GM21786 (cell line): ENCODE measurements around the gene ANK3.
"Not testable (repeated sequence)": the region's sequence is repeated elsewhere in the genome, so short reads cannot be mapped to it uniquely, and the experiment has no call there.

Experiments
- ATAC-seq: cut with Tn5 transposase; IDR thresholded peaks from one replicate; pipeline ENCODE4 v1.9.1; 2021; ENCODE audit not compliant: unreplicated experiment

ANK3 gene

DNA sequence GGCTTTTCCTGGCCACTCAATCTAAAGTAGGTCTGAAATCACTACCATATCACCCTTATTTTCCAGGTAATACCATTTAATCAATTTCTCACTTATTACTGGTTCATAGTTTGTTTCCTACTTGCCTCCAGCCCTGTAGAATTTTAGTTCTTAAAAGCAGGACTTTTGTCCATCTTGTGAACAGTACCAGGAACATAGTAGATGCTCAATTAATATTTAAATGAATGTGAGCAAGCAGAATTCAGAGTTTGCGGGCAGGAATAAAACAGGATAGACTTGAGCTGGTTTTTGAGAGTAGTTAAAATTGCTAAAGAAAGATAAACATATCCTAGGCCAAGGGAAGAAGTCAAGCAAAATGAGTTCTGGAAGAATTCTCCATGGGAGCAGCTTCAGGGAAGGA, 77.9 kb downstream of the ANK3 start:
- no peak for ATAC-seq

DNA sequence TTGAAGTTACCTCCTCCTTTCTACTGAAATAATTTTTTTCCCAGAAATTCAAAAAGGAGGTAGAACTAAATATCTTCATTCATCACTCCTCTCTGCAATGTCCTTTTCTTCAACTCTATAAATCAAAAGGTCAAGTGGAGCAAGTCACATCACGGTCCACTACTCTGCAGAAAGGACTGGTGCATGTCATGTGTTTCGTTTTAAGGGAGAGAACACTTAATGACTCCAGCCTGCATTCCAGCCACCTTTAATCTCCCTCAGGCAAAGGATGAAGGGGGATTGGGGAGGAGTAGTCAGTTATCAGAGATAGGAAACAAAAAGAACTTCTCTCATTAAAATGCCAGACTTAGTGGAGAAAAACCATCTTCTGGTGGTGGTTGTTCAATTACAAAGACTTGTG, 78.9 kb downstream of the ANK3 start:
- no peak for ATAC-seq

DNA sequence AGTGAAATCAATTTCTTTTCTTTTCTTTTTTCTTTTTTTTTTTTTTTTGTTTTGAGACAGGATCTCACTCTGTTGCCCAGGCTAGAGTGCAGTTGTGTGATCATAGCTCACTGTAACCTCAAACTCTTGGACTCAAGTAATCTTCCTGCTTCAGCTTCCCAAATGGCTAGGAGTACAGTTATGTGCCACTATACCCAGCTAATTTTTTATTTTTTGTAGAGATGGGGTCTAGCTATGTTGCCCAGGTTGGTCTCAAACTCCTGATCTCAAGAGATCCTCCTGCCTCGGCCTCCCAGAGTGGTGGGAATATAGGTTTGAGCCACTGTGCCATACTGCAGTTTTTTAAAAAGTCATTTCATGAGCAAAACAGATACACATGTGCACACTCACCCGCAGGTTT, 79.8 kb downstream of the ANK3 start:
- no peak for ATAC-seq

DNA sequence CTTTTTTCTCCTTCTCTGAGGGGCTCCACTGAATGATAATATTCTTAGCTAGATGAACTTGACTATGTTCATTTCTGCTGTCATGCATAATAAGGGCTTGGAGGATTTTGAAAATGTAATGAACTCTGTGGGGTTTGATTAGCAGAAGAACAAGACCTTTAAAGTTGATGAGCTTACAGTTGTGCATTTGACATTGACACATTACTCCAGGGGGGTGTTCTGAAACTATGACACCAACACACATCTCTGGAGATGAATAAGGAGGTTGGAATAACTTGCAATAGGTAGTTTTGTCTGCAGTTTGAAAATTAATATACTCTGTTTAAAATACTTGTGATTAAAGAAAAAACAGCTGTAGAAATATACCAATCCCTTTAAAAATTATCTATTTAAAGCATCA, 80.3 kb downstream of the ANK3 start:
- ATAC-seq, result no peak

DNA sequence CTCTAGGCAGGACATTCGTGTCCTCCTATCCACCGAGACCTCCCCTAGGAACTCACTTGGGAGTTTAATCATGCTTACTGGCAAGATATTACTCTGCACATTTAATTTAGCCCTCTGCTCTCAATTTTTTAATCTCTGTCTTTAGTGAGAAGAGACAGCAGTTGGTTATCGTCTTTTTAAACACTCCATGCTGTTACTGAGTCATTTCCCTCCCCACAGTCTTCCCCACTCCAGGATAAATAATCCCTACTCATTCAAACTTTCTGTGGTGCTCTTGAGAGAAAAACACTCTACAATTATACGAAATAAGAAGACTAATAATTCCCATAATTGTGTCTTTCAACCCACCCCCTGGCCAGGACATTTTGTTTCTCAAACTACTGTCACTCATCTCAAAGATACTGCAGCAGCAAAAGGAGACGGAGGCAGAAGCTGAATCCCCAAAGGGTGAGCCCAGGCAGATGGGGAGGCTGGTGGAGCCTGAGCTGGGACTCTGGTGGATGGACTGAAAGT, 84.2 kb downstream of the ANK3 start:
- ATAC-seq, result no peak

DNA sequence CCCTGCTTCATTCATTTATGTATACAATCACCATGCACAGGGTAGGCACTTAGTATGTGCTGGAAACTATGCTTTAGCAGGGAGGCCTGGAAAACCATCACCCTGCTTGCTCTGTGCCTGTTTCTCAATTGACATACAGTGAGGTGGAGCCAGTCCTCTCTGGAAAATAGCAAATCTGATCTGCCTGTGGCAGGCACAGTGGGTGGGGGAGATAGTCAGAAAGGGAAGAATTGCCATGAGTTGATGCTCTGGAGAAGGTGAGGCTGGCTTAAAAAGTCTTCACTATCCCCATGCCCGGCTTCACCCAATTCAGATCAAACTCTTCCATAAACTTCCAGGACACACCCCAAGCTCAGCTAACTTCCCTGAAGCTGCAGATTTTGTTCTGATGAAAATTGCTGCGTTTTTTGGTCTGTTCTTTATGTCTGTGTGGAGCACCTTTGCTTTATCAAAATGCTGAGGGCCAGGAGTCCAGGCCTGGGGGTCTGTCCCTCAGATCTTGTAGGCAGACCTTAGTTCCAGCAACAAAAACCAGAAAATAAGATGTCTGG, 84.8 kb downstream of the ANK3 start:
- no peak for ATAC-seq

DNA sequence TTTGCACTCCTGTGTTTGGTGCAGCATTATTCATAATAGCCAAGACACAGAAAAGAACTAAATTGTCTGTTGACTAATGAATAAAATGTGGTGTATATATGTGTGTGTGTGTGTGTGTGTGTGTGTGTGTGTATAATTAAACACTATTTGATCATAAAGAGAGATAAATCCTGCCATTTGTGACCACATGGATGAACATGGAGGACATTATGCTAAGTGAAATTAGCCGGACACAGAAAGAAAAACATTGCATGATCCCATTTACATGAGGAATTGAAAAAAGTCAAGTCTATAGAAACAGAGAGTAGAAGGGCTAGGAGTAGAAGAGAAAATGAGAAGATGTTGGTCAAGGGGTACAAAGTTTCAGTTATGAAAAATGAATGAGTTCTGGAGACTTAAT, 85.9 kb downstream of the ANK3 start:
- ATAC-seq, result no peak

DNA sequence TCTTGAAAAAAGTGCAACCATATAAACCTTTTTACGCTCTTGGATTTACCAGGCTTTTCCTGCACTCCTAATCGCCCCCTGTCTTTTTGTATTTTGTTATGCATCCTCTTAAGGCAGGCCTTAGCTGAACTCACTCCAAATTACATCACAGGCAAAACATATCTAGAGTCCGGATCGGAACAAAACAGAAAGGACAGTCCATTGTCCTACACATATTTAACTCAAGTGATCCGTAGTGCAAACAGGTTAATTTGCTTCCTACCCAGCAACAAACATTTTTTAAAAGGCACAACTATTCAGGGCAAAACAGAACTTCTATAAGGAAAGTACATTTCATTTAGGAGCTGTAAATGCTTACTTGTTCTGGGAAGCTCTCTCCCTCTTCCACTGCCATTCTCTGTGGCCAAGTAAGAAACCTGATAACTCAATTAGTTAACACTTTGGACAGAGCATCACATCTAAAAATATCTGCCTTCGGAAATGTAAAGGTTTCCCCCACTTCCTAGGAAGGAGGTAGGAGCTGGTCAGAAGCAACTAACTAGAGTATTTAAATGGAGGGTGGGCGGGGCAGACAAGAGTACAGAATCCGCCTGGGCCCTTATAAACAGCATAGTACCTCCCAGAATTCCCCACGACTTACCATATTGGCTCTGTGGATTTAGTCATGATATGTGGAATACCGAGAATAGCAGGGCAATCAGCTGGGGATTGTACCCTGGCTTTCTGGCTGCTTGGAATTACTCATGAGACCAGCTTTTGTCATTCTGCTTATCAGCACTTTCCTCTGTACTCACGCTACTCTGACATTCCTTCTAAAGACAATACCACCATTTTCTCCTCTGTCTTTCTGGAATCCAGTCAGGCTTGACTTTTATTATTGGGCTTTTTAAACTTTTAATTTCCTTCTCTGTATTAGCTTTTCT, 89.5 kb downstream of the ANK3 start:
- ATAC-seq, result no peak

DNA sequence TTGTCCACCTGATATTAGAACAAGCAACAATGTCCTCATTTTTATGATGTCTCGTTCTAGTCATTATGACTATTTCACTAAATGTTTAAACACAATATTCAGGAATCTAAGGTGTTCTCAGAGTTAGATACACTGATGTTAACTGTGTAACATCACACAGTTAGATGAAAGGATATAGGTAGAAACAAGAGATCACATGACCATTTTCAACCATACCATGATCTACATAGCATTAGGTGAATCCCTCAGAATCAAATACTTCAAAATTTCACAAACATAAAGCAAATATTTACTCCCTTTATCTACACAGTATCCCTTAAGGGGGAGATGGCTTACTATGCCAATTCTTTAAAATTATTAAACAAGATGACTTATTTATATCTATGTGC, 90.3 kb downstream of the ANK3 start:
- no peak for ATAC-seq

DNA sequence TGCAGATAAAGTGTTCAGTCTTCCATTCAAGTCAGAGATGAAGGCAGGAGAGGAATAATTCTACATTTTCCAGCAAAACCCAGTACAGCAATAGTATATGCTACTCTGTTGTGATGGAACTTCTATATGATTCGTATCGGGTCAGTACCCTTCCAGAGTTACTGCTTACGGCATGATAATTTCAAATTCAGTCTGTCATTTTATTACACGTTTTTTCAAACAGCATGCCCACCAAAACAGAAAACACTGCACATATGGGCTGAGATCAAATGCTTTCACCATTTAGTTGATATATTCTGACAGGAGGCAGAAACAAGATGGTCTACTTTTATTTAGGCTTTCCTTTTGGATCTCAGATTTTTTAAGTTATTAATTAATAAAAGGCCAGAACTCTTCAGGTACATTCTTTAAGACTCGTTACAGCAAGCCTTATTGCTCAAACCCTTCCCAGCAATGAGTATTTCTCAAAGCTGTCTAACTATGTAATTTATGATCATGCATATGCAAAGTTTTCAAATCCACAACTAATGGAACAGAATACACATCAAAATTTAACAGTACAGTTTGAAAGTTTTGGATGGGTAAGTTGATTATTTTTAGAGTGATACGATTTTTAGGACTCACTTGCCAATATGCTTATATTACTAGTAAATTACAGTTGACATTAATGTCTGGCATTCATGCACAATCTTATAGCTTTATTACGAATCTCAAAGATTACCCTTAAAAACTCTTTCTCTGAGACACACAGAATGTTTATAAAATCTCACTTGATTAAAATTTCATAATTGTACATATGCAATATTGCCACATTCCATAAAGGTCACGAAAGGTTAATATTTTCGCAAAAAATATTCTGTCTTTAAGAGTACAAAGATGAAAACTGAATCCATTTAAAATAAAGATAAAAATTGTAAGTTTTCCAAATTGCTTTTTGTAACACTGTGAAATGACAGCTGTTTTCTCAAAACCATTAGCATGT, 91.0 kb downstream of the ANK3 start:
- no peak for ATAC-seq

DNA sequence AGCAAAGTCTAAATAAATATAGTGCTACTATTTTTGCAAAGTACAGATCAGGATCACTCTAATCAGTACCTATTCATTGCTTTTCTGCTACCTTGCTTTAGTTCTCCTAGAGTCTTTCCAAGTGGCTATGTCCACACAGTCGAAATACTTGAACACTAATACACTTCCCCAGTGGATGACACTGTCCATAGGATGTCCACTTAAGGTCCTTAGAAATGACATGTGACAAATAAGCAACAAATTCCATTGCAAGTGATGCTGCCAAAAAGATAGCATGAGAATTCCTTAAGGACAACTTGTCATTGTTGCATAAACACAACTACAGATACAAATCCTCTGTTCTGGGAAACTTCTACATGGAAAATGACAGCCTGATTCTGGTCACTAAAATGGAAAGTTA, 93.6 kb downstream of the ANK3 start:
- no peak for ATAC-seq

DNA sequence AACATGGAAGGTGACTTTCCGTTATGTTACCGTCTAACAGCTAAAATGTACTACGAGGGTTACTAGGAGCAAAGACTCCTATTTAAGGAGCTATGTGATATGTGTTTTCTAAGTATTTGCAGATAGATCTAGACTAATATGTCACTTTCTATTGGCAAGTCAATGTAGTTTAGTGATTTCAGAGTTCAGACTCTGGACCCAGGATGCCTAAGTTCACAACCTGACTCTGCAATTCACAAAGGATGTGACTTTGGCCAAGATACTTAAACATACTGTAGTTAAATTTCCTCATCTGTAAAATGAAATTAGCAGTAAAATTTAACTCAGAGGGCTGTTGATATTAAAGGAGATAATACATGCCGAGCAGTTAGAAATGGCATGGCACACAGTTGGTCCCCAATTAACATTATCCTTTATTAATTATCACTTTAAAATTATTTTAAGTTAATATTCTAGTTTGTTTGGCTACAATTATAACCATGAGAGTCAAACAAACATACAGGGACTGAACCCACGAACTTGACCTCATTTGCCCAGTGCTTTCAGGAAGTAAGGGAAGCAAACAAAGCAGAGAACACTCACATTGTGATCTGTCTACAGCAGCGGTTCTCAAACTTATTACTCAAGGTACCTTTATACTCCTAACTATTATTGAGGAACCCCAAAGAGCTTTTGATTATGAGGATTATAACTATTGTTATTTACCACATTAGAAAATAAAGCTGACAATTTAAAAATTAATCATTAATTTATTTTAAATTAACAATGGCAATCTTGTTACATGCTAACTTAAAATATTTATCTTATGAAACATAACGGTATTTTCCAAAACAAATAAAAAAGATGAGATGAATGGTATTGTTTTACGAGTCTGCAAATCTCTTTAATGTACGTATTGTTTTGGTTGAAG, 94.4 kb downstream of the ANK3 start:
- no peak for ATAC-seq

DNA sequence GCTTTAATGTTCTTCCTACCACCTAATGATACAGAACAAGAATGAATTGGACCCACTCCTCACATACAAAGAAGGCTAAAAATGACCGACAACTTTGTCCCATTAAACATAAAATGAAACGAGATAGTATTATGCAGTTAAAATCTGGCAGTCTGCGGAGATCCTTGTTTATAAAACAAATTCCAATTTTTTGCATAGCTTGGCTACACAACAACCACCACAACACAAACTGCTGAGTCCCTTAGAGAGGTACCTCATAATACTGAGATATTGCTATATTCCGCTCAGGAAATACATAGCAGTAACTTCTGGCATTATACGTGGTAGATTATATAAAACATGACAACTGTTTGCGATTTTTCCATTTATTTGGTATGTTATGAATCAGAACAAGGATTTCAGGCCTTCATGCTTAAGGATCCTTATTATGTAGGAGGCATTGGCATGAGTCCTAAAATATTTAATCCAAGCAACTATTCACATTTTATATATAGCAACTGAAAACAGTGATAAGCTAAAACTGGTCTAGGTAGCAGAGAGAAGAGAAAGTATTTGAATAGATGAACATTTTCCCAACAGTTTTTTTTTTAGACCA, 96.0 kb downstream of the ANK3 start:
- no peak for ATAC-seq

DNA sequence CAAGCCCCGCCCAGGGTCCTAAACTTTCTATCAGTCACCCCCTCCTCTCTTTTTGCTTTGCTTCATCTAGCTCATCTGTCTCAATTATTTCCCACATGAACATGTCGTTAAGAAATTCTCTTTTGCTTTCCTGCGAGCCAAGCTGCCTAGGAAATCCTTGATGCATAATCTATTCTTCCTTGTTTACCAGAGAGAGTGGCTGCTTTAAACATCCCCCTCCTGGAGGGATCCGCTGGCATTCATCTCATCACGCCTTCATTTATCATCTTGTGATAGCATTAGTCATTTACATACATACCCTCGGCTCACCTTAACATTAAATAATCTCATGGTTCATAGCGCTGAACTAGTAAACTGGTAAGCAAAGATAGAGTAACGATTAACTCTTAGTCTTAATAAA, 96.7 kb downstream of the ANK3 start:
- no peak for ATAC-seq

DNA sequence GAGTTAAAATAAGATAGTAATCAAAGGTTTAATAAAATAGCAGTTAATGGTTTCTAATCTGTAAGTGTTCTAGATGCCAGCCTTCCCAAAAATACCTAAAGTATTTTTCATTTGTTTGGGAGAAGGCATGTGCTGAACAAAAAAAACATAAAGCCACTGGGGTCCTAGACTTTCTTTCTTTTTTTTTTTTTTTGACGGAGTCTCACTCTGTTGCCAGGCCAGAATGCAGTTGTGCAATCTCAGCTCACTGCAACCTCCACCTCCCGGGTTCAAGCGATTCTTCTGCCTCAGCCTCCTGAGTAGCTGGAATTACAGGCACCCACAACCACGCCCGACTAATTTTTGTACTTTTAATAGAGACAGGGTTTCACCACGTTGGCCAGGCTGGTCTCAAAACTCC, 97.1 kb downstream of the ANK3 start:
- ATAC-seq, result not testable (repeated sequence)

DNA sequence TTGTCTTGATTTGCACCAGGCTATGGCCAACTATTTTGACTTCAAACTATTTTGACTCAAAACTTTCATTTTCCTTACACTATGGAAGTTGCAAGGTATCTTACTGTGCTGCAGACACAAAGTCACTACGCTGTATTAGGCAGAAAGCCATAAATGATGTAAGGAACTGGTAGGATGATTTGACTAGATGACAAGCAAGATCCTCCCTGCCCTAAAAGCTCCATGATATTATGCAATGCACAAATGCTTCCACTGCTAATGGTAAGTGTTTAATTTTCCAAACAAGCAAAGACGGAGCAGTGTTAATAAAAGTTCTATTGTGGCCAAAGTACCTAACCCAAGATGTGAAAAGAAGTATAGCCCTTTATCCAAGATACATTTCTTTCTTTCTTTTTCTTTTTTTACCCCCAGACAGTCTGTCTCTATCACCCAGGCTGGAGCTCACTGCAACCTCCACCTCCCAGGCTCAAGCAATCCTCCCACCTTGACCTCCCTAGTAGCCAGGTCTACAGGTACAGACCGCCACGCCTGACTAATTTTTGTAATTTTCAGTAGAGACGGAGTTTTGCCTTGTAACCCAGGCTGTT, 98.2 kb downstream of the ANK3 start:
- no peak for ATAC-seq

DNA sequence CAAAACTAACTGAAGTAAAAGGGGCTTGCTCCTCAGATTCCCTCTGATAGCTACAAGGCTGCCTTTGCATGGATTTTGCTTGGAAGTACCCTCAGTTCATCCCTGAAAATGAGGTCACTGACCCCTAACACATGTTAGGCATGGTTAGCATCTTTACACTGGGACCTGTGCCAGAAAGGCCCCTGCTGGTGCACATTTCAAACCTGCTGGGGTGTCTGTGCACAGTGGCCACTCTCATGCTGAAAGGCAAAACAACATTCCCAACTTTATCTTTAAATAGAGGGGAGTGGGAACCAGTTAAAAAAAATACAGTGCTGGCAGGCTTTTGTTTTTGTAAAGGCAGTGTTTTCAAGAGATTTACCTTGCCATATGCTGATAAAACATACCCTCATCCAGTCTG, 99.1 kb downstream of the ANK3 start:
- no peak for ATAC-seq

DNA sequence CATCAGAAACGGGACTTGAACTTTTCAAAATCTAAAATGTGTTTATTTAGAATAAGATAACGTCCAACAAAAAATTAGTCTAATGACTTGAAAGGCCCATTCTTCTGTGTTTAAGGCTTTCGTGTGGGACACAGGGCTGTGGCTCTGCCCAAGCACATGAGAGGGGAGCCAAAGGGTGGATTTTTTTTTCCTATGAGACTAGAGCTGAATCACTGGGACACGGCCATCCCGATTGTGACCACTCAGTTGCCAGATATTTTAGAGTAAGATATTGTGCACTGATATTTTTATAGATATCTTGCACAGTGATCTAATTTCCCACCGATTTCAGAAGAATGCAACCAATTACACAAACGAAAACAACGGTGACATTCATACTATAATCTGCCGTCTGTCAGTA, 99.9 kb downstream of the ANK3 start:
- no peak for ATAC-seq

DNA sequence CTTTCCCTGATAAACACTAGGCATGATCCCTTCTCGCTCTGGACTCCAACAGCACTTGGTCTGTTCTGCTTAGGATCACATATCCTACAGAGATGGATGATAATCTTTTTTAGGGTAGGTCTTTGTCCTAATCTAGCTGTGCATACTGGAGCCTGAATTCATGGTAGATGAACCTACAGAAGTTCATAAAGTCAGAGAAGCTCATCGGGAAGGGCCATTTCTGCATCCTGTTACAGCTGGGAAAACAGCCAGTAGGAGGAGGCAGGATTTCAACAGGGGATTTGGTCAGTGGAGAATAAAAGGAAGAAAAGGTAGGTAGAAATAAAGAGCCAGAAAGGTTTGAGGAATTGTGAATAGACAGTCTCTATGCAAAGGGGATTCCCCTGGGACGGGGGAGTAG, 101.4 kb downstream of the ANK3 start:
- ATAC-seq, result no peak

DNA sequence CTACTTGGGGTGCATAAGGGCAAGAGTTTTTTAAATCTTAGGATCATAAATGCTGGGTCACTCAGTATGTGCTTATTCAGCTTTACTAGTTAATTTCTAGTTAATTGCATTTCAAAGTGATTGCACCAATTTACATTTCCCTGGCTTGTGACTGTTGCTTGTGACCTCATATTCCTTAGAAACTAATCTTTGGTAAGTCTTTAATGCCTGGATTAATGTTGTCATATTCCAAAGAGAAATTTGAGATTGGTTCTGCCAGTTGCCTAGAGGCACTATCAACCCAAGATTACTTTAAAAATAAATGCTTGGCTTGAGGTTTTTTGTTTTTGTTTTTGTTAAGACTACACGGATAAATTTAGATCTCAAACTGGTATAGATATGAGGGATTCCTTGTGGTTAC, 103.1 kb downstream of the ANK3 start:
- ATAC-seq, result no peak
